DOHH2 (cell line): ENCODE data around the gene FNBP1L.

Experiments
- H3F3A ChIP-seq: fragments of 200-600 bp; sonication (generic), shearing (Covaris generic); 2 replicates; pipeline ENCODE4 v1.6.0; 2016; ENCODE audit warnings: antibody characterized with exemption, mild to moderate bottlenecking; ENCODE audit not compliant: control insufficient read depth, insufficient read depth
- H3K27ac ChIP-seq: fragments of 200-600 bp; sonication (generic); 2 replicates; pipeline ENCODE4 v1.5.1; 2014; ENCODE audit warnings: low read depth, mild to moderate bottlenecking, low read length, moderate library complexity
- H3K27me3 ChIP-seq: fragments of 200-600 bp; sonication (generic); 2 replicates; pipeline ENCODE4 v1.6.1; 2014; ENCODE audit warnings: mild to moderate bottlenecking, low read length, mixed read lengths; ENCODE audit not compliant: control insufficient read depth
- H3K36me3 ChIP-seq: fragments of 200-600 bp; sonication (generic); 2 replicates; pipeline ENCODE4 v1.6.1; 2014; ENCODE audit warnings: mild to moderate bottlenecking, low read length, moderate library complexity, mixed read lengths; ENCODE audit not compliant: control insufficient read depth
- H3K4me1 ChIP-seq: fragments of 200-600 bp; sonication (generic); 2 replicates; pipeline ENCODE4 v1.6.1; 2014; ENCODE audit warnings: mild to moderate bottlenecking, low read length, mixed read lengths; ENCODE audit not compliant: control insufficient read depth
- H3K4me2 ChIP-seq: fragments of 200-600 bp; sonication (generic); 2 replicates; pipeline ENCODE4 v1.6.0; 2014; ENCODE audit warnings: mild to moderate bottlenecking, low read length, moderate library complexity
- H3K4me3 ChIP-seq: fragments of 200-600 bp; sonication (generic); 2 replicates; pipeline ENCODE4 v1.5.1; 2014; ENCODE audit warnings: mild to moderate bottlenecking, low read length, mixed read lengths
- H3K79me2 ChIP-seq: fragments of 200-600 bp; sonication (generic); 2 replicates; pipeline ENCODE4 v1.6.1; 2014; ENCODE audit warnings: mild to moderate bottlenecking, low read length, mixed read lengths; ENCODE audit not compliant: control insufficient read depth
- H3K9me2 ChIP-seq: fragments of 200-600 bp; sonication (generic); replicated peaks from 2 replicates; pipeline ENCODE4 v1.6.1; 2014; ENCODE audit warnings: mild to moderate bottlenecking, low read length, mixed read lengths; ENCODE audit not compliant: control insufficient read depth
- H3K9me3 ChIP-seq: fragments of 200-600 bp; sonication (generic); 2 replicates; pipeline ENCODE4 v1.6.1; 2014; ENCODE audit warnings: antibody characterized with exemption, low read length, mixed read lengths; ENCODE audit not compliant: control insufficient read depth, insufficient read depth
- H4K20me1 ChIP-seq: fragments of 200-600 bp; sonication (generic); 2 replicates; pipeline ENCODE4 v1.6.0; 2014; ENCODE audit warnings: low read depth, mild to moderate bottlenecking, antibody characterized with exemption, low read length, moderate library complexity; ENCODE audit not compliant: control insufficient read depth, insufficient read depth
- EZH2phosphoT487 ChIP-seq: fragments of 200-600 bp; sonication (generic); IDR thresholded peaks from 2 replicates; pipeline ENCODE4 v1.6.1; 2017; ENCODE audit warnings: borderline replicate concordance, mild to moderate bottlenecking, antibody characterized with exemption, low read length, moderate library complexity, mixed read lengths
- TF ChIP-seq, protein P1 (sequence below): fragments of 200-600 bp; sonication (generic); IDR thresholded peaks from one replicate; pipeline ENCODE4 v1.5.1; 2014; ENCODE audit warnings: antibody characterized with exemption, mild to moderate bottlenecking, low read depth, low read length; ENCODE audit not compliant: poor library complexity, severe bottlenecking

FNBP1L gene

GRCh38 chr1:93594603-93594880 lies 146.6 kb downstream of the FNBP1L start:
- Histone ChIP-seq H3K9me3 (no peaks in the 10 kb centered on the region), H3K79me2 (peaks cover 91% of the 10 kb centered on the region), H3K36me3 (peaks cover 39% of the 10 kb centered on the region), H3K9me2 (no peaks in the 10 kb centered on the region), H3K27ac (no peak overlapping the region), H3K27me3 (no peaks in the 10 kb centered on the region), H4K20me1 (peaks cover 9% of the 10 kb centered on the region; the same call in 1 of the 2 replicates), H3F3A (peaks cover 23% of the 10 kb centered on the region), H3K4me1 (peaks cover 35% of the 10 kb centered on the region), H3K4me3 (no peak overlapping the region), H3K4me2 (no peak overlapping the region)
- TF ChIP-seq EZH2phosphoT487, result no peak
- TF ChIP-seq, protein P1, sequence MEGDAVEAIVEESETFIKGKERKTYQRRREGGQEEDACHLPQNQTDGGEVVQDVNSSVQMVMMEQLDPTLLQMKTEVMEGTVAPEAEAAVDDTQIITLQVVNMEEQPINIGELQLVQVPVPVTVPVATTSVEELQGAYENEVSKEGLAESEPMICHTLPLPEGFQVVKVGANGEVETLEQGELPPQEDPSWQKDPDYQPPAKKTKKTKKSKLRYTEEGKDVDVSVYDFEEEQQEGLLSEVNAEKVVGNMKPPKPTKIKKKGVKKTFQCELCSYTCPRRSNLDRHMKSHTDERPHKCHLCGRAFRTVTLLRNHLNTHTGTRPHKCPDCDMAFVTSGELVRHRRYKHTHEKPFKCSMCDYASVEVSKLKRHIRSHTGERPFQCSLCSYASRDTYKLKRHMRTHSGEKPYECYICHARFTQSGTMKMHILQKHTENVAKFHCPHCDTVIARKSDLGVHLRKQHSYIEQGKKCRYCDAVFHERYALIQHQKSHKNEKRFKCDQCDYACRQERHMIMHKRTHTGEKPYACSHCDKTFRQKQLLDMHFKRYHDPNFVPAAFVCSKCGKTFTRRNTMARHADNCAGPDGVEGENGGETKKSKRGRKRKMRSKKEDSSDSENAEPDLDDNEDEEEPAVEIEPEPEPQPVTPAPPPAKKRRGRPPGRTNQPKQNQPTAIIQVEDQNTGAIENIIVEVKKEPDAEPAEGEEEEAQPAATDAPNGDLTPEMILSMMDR, result no peak

DNA sequence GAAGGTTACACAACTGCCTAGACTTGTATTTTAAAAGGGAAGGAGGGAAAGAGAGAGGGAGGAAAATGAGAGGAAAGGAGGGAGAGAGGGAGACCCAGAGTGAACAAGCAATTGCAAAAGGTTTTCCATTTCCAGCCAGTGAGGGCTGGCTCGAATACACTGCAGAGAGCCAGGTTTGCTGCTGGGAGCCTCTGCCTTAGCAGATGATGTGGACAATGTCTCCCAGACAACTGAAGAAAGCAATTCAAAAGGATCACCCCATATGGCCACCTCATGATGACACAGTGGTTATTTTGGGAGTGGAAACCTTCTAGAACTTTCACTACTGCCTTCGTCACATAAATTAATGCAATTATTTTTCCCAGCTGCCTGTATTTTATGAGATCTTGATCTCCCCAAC lies 147.3 kb downstream of the FNBP1L start:
- peaks cover 9% of the 10 kb centered on the region; the same call in 1 of the 2 replicates for H4K20me1 ChIP-seq
- peaks cover 32% of the 10 kb centered on the region for H3K36me3 ChIP-seq
- peaks cover 35% of the 10 kb centered on the region for H3K4me1 ChIP-seq
- H3K4me2 ChIP-seq, result no peak overlapping the region
- peaks cover 23% of the 10 kb centered on the region for H3F3A ChIP-seq
- H3K9me3 ChIP-seq, result no peaks in the 10 kb centered on the region
- H3K4me3 ChIP-seq, result no peak overlapping the region
- H3K27me3 ChIP-seq, result no peaks in the 10 kb centered on the region
- TF ChIP-seq EZH2phosphoT487, result no peak
- TF ChIP-seq, protein P1, result no peak
- peaks cover 92% of the 10 kb centered on the region for H3K79me2 ChIP-seq
- H3K9me2 ChIP-seq, result no peaks in the 10 kb centered on the region
- no peak overlapping the region for H3K27ac ChIP-seq

DNA sequence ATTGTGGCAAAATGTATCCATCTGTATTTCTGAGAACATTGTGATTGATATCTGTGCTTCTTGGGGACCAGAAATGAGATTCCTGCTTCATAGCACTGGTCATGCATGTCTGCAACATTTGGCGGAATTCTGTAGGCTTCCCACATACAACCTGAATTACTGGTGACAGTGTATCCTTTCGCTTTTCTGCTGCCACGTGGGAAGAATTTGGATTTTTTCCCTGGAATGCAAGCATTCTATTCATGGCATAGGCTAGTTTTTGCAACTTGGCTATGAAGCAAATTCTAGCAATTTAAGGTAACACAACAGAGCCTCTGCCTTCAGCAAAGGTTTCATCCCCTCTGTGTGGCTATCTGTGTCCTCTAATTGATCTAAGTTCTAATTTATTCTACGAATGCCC lies 147.8 kb downstream of the FNBP1L start:
- H3K4me1 ChIP-seq, result peaks cover 33% of the 10 kb centered on the region
- peaks cover 23% of the 10 kb centered on the region for H3F3A ChIP-seq
- no peak overlapping the region for H3K27ac ChIP-seq
- H3K79me2 ChIP-seq, result peaks cover 92% of the 10 kb centered on the region
- no peak overlapping the region for H3K4me3 ChIP-seq
- no peaks in the 10 kb centered on the region for H3K9me2 ChIP-seq
- H3K9me3 ChIP-seq, result no peaks in the 10 kb centered on the region
- peaks cover 27% of the 10 kb centered on the region for H3K36me3 ChIP-seq
- H3K27me3 ChIP-seq, result no peaks in the 10 kb centered on the region
- no peak overlapping the region for H3K4me2 ChIP-seq
- TF ChIP-seq EZH2phosphoT487, result no peak
- peaks cover 11% of the 10 kb centered on the region; the same call in 1 of the 2 replicates for H4K20me1 ChIP-seq

- Histone ChIP-seq H3K4me1 (peaks cover 26% of the 10 kb centered on the region), H3K4me2 (no peak overlapping the region), H3K27ac (no peak overlapping the region)
These were observed 148.6 kb downstream of the FNBP1L start for GRCh38 chr1:93596329-93597089.

More at GRCh38 chr1:93596329-93597089, 148.6 kb downstream of the FNBP1L start:
- no peaks in the 10 kb centered on the region for H3K27me3 ChIP-seq
- no peak for TF ChIP-seq EZH2phosphoT487
- TF ChIP-seq, protein P1, result no peak
- H3K9me2 ChIP-seq, result no peaks in the 10 kb centered on the region
- peaks cover 96% of the 10 kb centered on the region for H3K79me2 ChIP-seq
- no peak overlapping the region for H3K4me3 ChIP-seq
- peaks cover 23% of the 10 kb centered on the region for H3F3A ChIP-seq
- peaks cover 22% of the 10 kb centered on the region for H3K36me3 ChIP-seq
- peaks cover 14% of the 10 kb centered on the region; the same call in 1 of the 2 replicates for H4K20me1 ChIP-seq
- H3K9me3 ChIP-seq, result no peaks in the 10 kb centered on the region
